IPS DF 19.7 (cell line): ENCODE data around the gene DNAH2.
"Not testable (repeated sequence)": the region's sequence is repeated elsewhere in the genome, so short reads cannot be mapped to it uniquely, and the experiment has no call there.

Experiments used
- DNase-seq: peaks from one replicate; pipeline ENCODE4 v3.0.0-alpha.2; 2013; ENCODE audit warnings: low read depth, low spot score

Gene DNAH2

GRCh38 chr17:7774055-7774521, 56.5 kb downstream of the DNAH2 start:
- no peak for DNase-seq

GRCh38 chr17:7775051-7775450, 57.5 kb downstream of the DNAH2 start:
- DNase-seq: no peak

DNA sequence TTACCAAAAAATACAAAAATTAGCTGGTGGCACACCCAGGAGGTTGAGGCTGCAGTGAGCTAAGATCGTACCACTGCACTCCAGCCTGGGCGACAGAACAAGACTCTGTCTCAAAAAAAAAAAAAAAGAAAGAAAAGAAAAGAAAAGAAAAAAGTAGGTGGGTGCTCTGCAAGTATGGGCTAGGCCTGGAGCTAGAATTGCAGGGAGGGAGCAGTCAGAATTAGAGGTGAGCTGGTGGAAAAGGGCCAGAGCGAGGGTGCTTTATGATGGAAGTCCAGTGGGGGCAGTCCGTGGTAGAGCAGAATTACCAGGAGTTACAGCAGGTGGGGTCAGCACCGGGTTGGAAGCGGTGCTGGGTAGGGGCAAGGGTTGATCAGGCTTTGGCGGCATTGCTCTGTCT, 59.5 kb downstream of the DNAH2 start:
- DNase-seq: no peak

- DNase-seq: no peak
Measured at GRCh38 chr17:7780736-7781135, 63.2 kb downstream of the DNAH2 start.

DNA sequence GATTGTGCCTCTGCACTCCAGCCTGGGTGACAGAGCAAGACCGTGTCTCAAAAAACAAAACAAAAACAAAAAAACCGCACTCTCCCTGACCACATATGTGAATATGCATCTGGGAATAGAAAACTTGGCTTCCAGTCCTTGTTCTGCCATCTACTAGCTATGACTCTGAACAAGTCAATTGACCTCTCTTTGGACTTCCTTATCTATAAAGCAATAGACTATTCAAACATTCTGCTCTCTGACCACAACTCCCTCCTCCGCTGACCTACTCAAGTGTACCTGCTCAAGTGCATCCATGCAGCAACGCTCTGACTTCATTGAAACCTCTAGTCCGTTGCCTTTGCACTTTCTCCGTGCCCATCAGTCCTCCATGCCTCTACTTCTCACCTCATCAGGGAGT, 63.9 kb downstream of the DNAH2 start:
- DNase-seq: no peak

DNA sequence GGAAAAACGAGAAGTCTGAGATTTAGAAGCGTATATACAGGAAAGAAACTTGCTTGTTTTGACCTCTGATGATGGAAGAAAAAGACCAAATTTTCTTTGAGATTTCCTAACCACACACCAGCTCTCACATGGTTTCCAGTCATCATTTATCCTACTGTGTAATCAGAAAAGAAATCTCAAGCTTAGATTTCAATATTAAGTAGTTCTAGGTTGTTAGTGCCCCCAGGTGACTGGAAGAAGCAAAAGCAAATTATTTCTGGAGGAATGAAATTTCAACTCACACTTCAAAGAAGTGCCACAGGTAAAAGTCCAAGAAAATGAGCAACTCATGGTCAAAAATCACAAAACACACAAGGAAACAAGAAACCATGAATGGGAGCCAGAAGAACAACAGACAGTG, 64.7 kb downstream of the DNAH2 start:
- DNase-seq: no peak

DNA sequence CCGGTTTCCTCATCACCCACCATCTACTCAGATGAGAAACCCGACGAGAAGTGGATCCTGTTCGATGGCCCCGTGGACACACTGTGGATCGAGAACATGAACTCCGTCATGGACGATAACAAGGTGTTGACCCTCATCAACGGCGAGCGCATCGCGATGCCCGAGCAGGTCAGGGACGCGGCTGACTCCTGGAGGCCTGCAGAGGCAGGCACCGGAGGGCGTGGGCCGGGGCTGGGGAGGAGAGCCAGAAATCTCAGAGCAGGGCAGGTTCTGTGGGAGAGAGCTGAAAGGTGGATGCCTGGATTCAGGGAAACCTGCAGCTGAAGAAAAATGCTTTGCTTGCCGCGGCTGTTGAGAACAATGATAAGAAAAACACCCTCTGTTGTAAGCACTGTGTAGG, 69.3 kb downstream of the DNAH2 start:
- DNase-seq: no peak

DNA sequence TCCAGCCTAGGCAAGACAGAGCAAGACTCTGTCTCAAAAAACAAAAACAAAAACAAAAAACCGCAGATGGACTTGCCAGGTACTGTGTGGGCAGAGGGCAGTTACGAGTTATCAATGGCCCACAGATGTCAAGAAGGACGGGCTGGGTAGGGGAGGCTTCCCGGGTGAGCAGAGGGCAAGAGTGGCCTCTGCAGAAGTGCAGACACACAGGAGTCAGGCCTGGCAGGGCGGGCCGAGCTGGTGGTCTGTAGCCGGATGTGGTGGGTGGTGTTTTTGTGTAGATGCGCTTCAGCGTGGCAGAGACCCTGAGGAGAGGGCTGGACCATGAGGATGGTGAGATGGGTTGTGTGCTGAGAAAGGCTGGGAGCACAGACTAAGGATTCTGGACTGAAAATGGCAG, 71.6 kb downstream of the DNAH2 start:
- DNase-seq: no peak

DNA sequence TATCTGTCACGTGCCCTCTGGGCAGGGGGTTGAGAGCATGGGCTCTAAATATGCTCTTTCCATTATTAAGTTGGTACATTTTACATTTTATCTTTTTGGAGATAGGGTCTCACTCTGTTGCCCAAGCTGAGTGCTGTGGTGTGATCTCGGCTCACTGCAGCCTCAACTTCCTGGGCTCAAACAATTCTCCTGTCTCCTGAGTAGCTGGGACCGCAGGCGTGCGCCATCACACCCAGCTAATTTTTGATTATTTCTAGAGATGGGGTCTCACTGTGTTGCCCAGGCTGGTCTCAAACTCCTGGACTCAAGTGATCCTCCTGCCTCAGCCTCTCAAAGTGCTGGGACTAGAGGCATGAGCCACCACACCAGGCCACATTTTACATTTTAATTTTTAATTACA, 72.6 kb downstream of the DNAH2 start:
- no peak for DNase-seq

DNA sequence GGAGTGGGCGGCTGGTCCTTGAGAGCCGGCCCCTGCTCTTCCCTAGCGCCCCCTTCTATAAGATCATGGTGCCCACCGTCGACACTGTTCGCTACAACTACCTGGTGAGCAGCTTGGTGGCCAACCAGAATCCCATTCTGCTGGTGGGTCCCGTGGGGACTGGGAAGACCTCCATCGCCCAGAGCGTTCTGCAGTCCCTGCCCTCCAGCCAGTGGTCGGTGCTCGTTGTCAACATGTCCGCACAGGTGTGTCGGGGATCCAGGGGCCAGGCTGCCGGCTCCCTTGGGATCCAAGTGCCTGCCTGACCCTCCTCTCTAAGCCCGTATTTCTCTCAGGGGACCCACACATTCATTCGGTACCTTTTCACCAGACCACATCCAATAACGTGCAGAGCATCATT, 75.1 kb downstream of the DNAH2 start:
- DNase-seq: no peak

GRCh38 chr17:7794075-7794663, 76.6 kb downstream of the DNAH2 start:
- no peak for DNase-seq

- DNase-seq: no peak
Measured at GRCh38 chr17:7797976-7798375, 80.4 kb downstream of the DNAH2 start.

DNA sequence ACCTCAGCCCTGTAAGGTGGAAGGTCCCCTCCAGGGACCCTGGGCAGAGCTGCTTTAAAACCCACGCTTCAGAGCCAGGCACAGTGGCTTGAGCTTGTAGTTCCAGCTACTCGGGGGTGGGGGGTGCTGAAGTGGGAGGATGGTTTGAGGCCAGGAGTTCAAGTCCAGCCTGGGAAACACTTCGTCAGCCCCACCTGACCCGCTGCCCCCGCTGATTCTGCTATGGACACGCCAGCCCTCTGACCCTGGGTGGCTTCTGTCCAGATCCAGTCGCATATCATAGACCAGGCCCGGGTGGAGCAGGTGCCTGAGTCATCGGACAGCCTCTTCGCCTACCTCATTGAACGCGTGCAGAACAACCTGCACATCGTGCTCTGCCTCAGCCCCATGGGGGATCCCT, 81.3 kb downstream of the DNAH2 start:
- DNase-seq: no peak

DNA sequence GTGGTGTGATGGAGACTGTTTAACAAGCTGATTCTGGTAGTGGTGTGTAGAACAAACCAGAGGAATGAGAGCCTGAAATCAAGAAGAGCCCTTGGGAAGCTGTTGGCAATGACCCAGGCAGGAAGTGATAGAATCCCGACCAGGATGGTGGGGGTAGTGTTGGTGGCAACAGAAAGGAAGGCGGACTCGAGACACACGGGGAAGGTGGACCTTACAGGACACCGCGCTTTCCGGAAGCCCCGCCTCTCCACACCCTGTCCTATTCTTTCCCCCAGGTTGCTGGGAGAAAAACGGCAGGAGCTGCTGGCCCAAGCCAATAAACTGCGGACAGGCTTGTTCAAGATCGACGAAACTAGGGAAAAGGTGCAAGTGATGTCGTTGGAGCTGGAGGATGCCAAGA, 86.4 kb downstream of the DNAH2 start:
- no peak for DNase-seq

DNA sequence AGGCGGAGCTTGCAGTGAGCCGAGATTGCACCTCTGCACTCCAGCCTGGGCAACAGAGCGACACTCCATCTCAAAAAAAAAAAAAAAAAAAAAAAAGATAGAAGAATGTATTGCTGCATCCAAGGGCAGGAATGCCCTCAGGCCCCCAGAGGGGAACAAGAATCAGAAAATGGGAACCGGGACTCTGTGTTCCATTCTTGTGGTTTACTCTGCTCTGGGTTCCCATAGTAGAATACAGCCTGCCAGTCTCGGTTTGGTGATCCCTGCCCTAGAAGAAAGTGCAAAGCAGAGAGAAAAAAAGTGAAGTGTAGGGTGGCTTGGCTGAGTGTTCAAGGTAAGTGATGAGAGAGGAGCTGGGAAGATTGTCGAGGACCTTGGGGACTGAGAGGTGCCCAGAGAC, 89.0 kb downstream of the DNAH2 start:
- no peak for DNase-seq

DNA sequence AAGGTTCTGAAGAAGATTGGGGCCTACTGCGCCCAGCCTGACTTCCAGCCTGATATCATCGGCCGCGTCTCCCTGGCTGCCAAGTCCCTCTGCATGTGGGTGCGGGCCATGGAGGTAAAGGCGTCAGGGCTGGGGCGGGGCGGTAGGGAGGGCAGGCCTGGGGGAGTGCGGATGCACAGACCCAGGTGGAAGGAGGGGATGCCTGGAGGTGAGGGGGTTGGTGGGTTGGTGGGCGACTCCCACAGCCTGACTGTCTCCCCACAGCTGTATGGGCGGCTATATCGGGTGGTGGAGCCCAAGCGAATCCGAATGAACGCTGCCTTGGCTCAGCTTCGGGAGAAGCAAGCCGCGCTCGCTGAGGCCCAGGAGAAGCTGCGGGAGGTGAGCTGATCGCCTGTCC, 89.7 kb downstream of the DNAH2 start:
- DNase-seq: no peak

DNA sequence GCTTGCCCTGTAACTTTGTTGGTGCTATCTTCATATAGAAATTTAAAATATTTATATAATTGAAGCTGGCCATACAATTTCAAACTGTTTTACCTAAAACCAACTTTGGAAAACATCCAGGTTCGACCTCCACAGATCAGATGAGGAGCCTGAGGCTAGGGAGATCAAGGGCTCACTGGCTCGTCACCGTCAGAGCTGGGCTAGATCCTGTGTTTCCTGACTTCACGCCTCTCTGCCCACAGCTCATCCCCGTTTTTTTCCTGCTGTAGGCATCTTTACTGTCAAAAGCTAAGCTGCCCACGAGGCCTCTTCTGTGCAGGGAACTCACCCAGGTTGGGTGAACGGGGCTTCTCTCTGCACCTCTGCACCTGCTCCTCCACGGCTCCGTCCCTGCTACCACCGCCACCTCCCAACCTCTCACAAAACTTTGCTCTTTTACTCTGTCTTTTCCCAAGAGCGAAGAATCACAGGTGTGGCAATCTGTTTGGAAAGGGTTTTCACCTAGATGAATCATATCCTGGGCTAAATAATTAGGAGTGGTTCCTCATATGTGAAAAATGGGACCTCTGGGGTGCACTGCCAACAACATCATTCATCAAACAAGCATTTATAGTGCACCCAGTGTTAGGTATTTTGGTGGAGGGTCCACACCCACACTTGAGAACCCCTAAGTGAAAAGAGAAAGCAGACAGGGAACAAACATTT, 91.7 kb downstream of the DNAH2 start:
- DNase-seq: no peak

DNA sequence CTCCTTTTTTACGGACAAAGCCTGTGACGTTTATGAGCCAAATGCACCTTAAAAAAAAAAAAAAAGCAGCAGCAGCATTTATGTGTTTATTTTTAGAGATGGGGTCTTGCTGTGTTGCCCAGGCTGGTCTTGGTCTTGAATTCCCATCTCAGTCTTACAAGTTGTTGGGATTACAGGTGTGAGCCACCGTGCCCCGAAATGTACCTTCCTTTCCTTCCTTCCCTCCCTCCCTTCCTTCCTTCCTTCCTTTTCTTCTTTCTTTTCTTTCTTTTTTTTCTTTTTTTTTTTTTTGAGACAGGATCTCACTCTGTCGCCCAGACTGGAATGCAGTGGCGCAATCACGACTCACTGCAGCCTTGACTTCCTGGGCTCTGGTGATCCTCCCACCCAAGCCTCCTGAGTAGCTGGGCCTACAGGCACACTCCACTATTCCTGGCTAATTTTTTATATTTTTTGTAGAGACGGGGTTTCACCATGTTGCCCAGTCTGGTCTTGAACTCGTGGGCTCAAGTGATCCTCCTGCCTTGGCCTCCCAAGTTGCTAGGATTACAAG, 92.3 kb downstream of the DNAH2 start:
- not testable (repeated sequence) for DNase-seq

- no peak for DNase-seq
Measured at GRCh38 chr17:7811251-7811650, 93.7 kb downstream of the DNAH2 start.

DNA sequence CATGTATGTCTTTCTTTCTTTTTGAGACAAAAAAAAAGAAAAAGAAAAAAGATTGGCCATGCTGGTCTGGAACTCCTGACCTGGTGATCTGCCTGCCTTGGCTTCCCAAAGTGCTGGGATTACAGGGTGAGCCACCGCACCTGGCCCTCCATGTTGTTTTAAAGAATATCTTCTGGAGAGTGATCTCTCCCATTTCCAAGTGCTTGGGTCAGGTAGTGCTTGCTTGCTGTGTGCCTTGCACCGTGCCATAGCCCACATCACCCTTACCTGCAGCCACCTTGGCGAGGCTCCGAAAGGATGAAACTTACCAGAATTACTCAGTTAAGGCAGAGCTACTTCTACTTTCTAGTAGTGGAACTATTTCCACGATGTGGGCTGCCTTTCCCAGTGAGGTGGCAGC, 97.4 kb downstream of the DNAH2 start:
- DNase-seq: no peak

GRCh38 chr17:7816926-7817642, 99.5 kb downstream of the DNAH2 start:
- DNase-seq: no peak

GRCh38 chr17:7817643-7817964, 100.1 kb downstream of the DNAH2 start:
- no peak for DNase-seq

DNA sequence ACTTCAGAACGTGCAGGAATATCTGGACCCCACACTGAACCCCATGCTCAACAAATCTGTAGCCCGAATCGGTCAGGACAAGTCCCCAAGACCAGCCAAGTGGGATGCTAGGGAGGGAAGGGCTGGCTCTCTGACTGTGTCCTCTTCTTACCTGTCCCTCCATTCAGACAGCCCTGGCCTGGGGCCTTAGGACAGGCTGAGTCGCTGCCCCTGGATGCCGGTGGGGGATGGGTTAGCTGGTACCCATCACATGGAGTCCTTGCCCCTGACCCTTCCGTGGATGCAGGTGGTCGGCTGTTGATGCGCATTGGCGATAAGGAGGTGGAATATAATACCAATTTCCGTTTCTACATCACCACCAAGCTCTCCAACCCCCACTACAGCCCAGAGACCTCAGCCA, 100.5 kb downstream of the DNAH2 start:
- DNase-seq: no peak
